Bronchial epithelial cell (primary cell): ENCODE data around the gene MIS18A. TPM values are rescaled to one million over a fixed set of nuclear protein-coding genes. Genes with fewer than 3 reads are reported as not detected.

ENCODE experiments used
- DNase-seq: peaks from one replicate; pipeline ENCODE4 v3.0.0-alpha.2; 2010; ENCODE audit warnings: low read depth
- FAIRE-seq: peaks from 2 replicates; lab custom pipeline; 2011; peaks lifted over from hg19 to GRCh38; lab: Jason Lieb, UNC
- H3K27me3 ChIP-seq: 2 replicates; pipeline ENCODE4 v1.5.1; 2011; ENCODE audit warnings: low read length; ENCODE audit not compliant: control insufficient read depth, insufficient read depth
- H3K36me3 ChIP-seq: 2 replicates; pipeline ENCODE4 v1.5.1; 2011; ENCODE audit warnings: low read length; ENCODE audit not compliant: control insufficient read depth, insufficient read depth
- H3K4me3 ChIP-seq: 2 replicates; pipeline ENCODE4 v1.5.1; 2011; ENCODE audit warnings: mild to moderate bottlenecking, low read depth, low read length, control low read depth
- CTCF ChIP-seq: IDR thresholded peaks from 2 replicates; pipeline ENCODE4 v1.5.1; 2011; ENCODE audit warnings: mild to moderate bottlenecking, moderate library complexity, low read length, control low read depth, inconsistent platforms; ENCODE audit not compliant: insufficient read depth, severe bottlenecking
- total RNA-seq: library from RNA; depleted of rRNA; stranded (reverse); fragments of >200 nt; gene quantifications from 2 replicates; pipeline ENCODE4 v1.2.1, GENCODE V29; 2014

The MIS18A gene
- total RNA-seq, 1 donor from 2014 or later: 4.2 TPM

- no peak for DNase-seq
- Histone ChIP-seq H3K4me3 (no peak within 1 kb of the TSS), H3K36me3 (no peaks in the 10 kb centered on the region), H3K27me3 (no peaks in the 10 kb centered on the region)
- no peak for TF ChIP-seq CTCF
- no peak for FAIRE-seq
These were observed 19.8 kb upstream of the MIS18A start, which contains the start of gene MRAP for GRCh38 chr21:32298658-32299081. TSS of gene MRAP (plus strand) at chr21:32298855. CDS start at chr21:32298972, 117 bp downstream.

- Histone ChIP-seq H3K4me3 (no peak overlapping the region), H3K27me3 (no peaks in the 10 kb centered on the region), H3K36me3 (no peaks in the 10 kb centered on the region)
- no peak for TF ChIP-seq CTCF
- FAIRE-seq (no peak), DNase-seq (no peak)
These were observed 19.3 kb upstream of the MIS18A start for GRCh38 chr21:32298148-32298559.

- no peak for DNase-seq
- no peak overlapping the region for H3K4me3 ChIP-seq
- no peak for FAIRE-seq
- no peaks in the 10 kb centered on the region for H3K27me3 ChIP-seq
- no peak for TF ChIP-seq CTCF
- H3K36me3 ChIP-seq: no peaks in the 10 kb centered on the region
These were observed 18.6 kb upstream of the MIS18A start for GRCh38 chr21:32297449-32297848.

GRCh38 chr21:32285476-32285875 lies 6.6 kb upstream of the MIS18A start:
- Histone ChIP-seq H3K27me3 (no peaks in the 10 kb centered on the region), H3K36me3 (peaks cover 2% of the 10 kb centered on the region), H3K4me3 (no peak overlapping the region)
- no peak for FAIRE-seq
- no peak for TF ChIP-seq CTCF
- DNase-seq: no peak

GRCh38 chr21:32282992-32283391 lies 4.1 kb upstream of the MIS18A start:
- no peak for TF ChIP-seq CTCF
- peaks cover 2% of the 10 kb centered on the region for H3K36me3 ChIP-seq
- DNase-seq (no peak), FAIRE-seq (no peak)
- no peaks in the 10 kb centered on the region for H3K27me3 ChIP-seq
- no peak overlapping the region for H3K4me3 ChIP-seq

- FAIRE-seq (no peak), DNase-seq (no peak)
- Histone ChIP-seq H3K36me3 (peaks cover 2% of the 10 kb centered on the region), H3K27me3 (no peaks in the 10 kb centered on the region), H3K4me3 (no peak overlapping the region)
- no peak for TF ChIP-seq CTCF
These were observed 2.7 kb upstream of the MIS18A start for GRCh38 chr21:32281531-32281930.
